Measurements from ENCODE around the gene LMO1. TPM values are rescaled to one million over a fixed set of nuclear protein-coding genes. Genes with fewer than 3 reads are reported as not detected.

The LMO1 gene
- total RNA-seq, 2 donors from 2014 or later: not detected

- H3K27ac Mint-ChIP-seq: peak overlapping the region in 1 of 2 donors; percentile 74
- DNase-seq (ENCODE audit: low spot score in 2 of 2) (no peak), ATAC-seq (no peak)
- H3K9me3 Mint-ChIP-seq: no peaks in the 10 kb centered on the region
- no peaks in the 10 kb centered on the region for H3K36me3 Mint-ChIP-seq
Measured at GRCh38 chr11:8229299-8230177, 34.1 kb downstream of the LMO1 start.

GRCh38 chr11:8228231-8228630 lies 35.4 kb downstream of the LMO1 start:
- ATAC-seq (no peak), DNase-seq (ENCODE audit: low spot score in 2 of 2) (no peak)
- H3K36me3 Mint-ChIP-seq: no peaks in the 10 kb centered on the region
- no peaks in the 10 kb centered on the region for H3K9me3 Mint-ChIP-seq
- no peak overlapping the region for H3K27ac Mint-ChIP-seq

- Mint-ChIP-seq H3K27ac (no peak overlapping the region), H3K36me3 (no peaks in the 10 kb centered on the region), H3K9me3 (no peaks in the 10 kb centered on the region)
- ATAC-seq (no peak), DNase-seq (ENCODE audit: low spot score in 2 of 2) (no peak)
Measured at GRCh38 chr11:8227156-8228152, 36.2 kb downstream of the LMO1 start.

- peak; percentile 61 to 79 for DNase-seq (ENCODE audit: low spot score in 2 of 2)
- ATAC-seq: peak; percentile 52 to 70
- Mint-ChIP-seq H3K27ac (no peak overlapping the region), H3K36me3 (no peaks in the 10 kb centered on the region), H3K9me3 (no peaks in the 10 kb centered on the region)
Measured at GRCh38 chr11:8225589-8226036, 38.1 kb downstream of the LMO1 start.

GRCh38 chr11:8224711-8225110 lies 39.0 kb downstream of the LMO1 start:
- H3K9me3 Mint-ChIP-seq: no peaks in the 10 kb centered on the region
- H3K27ac Mint-ChIP-seq: no peak overlapping the region
- no peaks in the 10 kb centered on the region for H3K36me3 Mint-ChIP-seq
- ATAC-seq: no peak
- no peak for DNase-seq (ENCODE audit: low spot score in 2 of 2)

GRCh38 chr11:8224161-8224591 lies 39.5 kb downstream of the LMO1 start:
- DNase-seq (ENCODE audit: low spot score in 2 of 2) (no peak), ATAC-seq (no peak)
- no peak overlapping the region for H3K27ac Mint-ChIP-seq
- H3K9me3 Mint-ChIP-seq: no peaks in the 10 kb centered on the region
- H3K36me3 Mint-ChIP-seq: no peaks in the 10 kb centered on the region

GRCh38 chr11:8223513-8223900 lies 40.2 kb downstream of the LMO1 start:
- Mint-ChIP-seq H3K9me3 (no peaks in the 10 kb centered on the region), H3K36me3 (no peaks in the 10 kb centered on the region), H3K27ac (peak overlapping the region in 1 of 2 donors; percentile 56)
- no peak for DNase-seq (ENCODE audit: low spot score in 2 of 2)
- ATAC-seq: peak; percentile 51 to 65

- H3K36me3 Mint-ChIP-seq: no peaks in the 10 kb centered on the region
- DNase-seq (ENCODE audit: low spot score in 2 of 2): no peak
- peak in 1 of 2 donors; percentile 60 for ATAC-seq
- H3K9me3 Mint-ChIP-seq: no peaks in the 10 kb centered on the region
- peak overlapping the region in 1 of 2 donors; percentile 44 for H3K27ac Mint-ChIP-seq
Measured at GRCh38 chr11:8222820-8223512, 40.7 kb downstream of the LMO1 start.

- H3K36me3 Mint-ChIP-seq: no peaks in the 10 kb centered on the region
- H3K27ac Mint-ChIP-seq: no peak overlapping the region
- no peak for DNase-seq (ENCODE audit: low spot score in 2 of 2)
- ATAC-seq: no peak
- H3K9me3 Mint-ChIP-seq: no peaks in the 10 kb centered on the region
Measured at GRCh38 chr11:8221917-8222495, 41.7 kb downstream of the LMO1 start.

- DNase-seq (ENCODE audit: low spot score in 2 of 2) (no peak), ATAC-seq (no peak)
- Mint-ChIP-seq H3K36me3 (no peaks in the 10 kb centered on the region), H3K9me3 (no peaks in the 10 kb centered on the region), H3K27ac (no peak overlapping the region)
Measured at GRCh38 chr11:8221046-8221723, 42.5 kb downstream of the LMO1 start.

- Mint-ChIP-seq H3K27ac (no peak overlapping the region), H3K36me3 (no peaks in the 10 kb centered on the region), H3K9me3 (no peaks in the 10 kb centered on the region)
- ATAC-seq (no peak), DNase-seq (ENCODE audit: low spot score in 2 of 2) (no peak)
Measured at GRCh38 chr11:8220261-8221045, 43.2 kb downstream of the LMO1 start.

GRCh38 chr11:8219257-8220021 lies 44.2 kb downstream of the LMO1 start:
- Mint-ChIP-seq H3K27ac (no peak overlapping the region), H3K36me3 (no peaks in the 10 kb centered on the region), H3K9me3 (no peaks in the 10 kb centered on the region)
- DNase-seq (ENCODE audit: low spot score in 2 of 2) (peak in 1 of 2 donors; percentile 32), ATAC-seq (peak; percentile 41 to 54)

GRCh38 chr11:8218840-8219239 lies 44.8 kb downstream of the LMO1 start:
- DNase-seq (ENCODE audit: low spot score in 2 of 2) (no peak), ATAC-seq (no peak)
- Mint-ChIP-seq H3K36me3 (no peaks in the 10 kb centered on the region), H3K9me3 (no peaks in the 10 kb centered on the region), H3K27ac (no peak overlapping the region)

GRCh38 chr11:8218409-8218808 lies 45.3 kb downstream of the LMO1 start:
- no peaks in the 10 kb centered on the region for H3K36me3 Mint-ChIP-seq
- DNase-seq (ENCODE audit: low spot score in 2 of 2) (no peak), ATAC-seq (no peak)
- H3K27ac Mint-ChIP-seq: no peak overlapping the region
- no peaks in the 10 kb centered on the region for H3K9me3 Mint-ChIP-seq

Data from activated naive CD4-positive, alpha-beta T cell treated with anti-CD3 and anti-CD28 coated beads, Interleukin-2, amount 50 U/mL, for 72 hours (primary cell).